HepG2 (cell line): ENCODE measurements around the gene AUTS2. TPM values are rescaled to one million over a fixed set of nuclear protein-coding genes. Genes with fewer than 3 reads are reported as not detected.

Experiments
- ATAC-seq: fragments of 200-7000 bp; cut with Tn5 transposase; 3 replicates; pipeline ENCODE4 v1.9.1; 2020; ENCODE audit warnings: mild to moderate bottlenecking, moderate library complexity
- BruUV-seq: library from RNA; stranded (reverse); fragments of 400-500 nt; replicated peaks from 2 replicates; lab custom pipeline; 2021; lab: Mats Ljungman, UMichigan
- CTCF ChIA-PET: fragments of 300-600 bp; formaldehyde crosslinking; extraction: SDS; loops from one replicate; lab custom pipeline; 2021; ENCODE audit warnings: low total read pairs, inconsistent platforms, low intra/inter-chr PET ratio; lab: Yijun Ruan, JAX
- POLR2A ChIA-PET: fragments of 350-600 bp; sonication (Branson Sonifier 250); formaldehyde crosslinking; loops from one replicate; lab custom pipeline; 2020; ENCODE audit warnings: antibody characterized with exemption, inconsistent platforms; lab: Yijun Ruan, JAX
- DNase-seq: peaks from one replicate; pipeline ENCODE4 v3.0.0-alpha.2; 2015; ENCODE audit warnings: low spot score
- FAIRE-seq: peaks from 3 replicates; lab custom pipeline; 2011; peaks lifted over from hg19 to GRCh38; lab: Jason Lieb, UNC
- H2AFZ ChIP-seq: one replicate; pipeline ENCODE4 v1.6.1; 2011; ENCODE audit warnings: low read length, inconsistent platforms
- H3K27ac ChIP-seq: fragments of 300-600 bp; 3 replicates; pipeline ENCODE4 v1.8.0; 2011; ENCODE audit warnings: mixed run types, mild to moderate bottlenecking, mixed read lengths, low read length, inconsistent platforms; ENCODE audit not compliant: insufficient read depth; ENCODE audit errors: extremely low read length
- H3K27me3 ChIP-seq, 2 experiments: fragments of 200-600 bp in 1 of 2; 2 replicates in 1 of 2; 3 replicates in 1 of 2; pipeline versions ENCODE4 v1.6.0 to v1.8.0; 2011; ENCODE audit warnings: low read length in 2 of 2, mild to moderate bottlenecking in 2 of 2, moderate library complexity in 2 of 2, inconsistent platforms in 1 of 2; ENCODE audit not compliant: insufficient read depth in 2 of 2, control insufficient read depth in 1 of 2
- H3K36me3 ChIP-seq, 2 experiments: fragments of 200-600 bp in 1 of 2; replicated peaks in 1 of 2; 2 replicates in 1 of 2; 3 replicates in 1 of 2; pipeline versions ENCODE4 v1.5.1 to v1.8.0; 2011; ENCODE audit warnings: low read length in 2 of 2, inconsistent platforms in 1 of 2; ENCODE audit not compliant: insufficient read depth in 2 of 2, control insufficient read depth in 1 of 2
- H3K4me1 ChIP-seq: 2 replicates; pipeline ENCODE4 v1.5.1; 2012; ENCODE audit warnings: low read length, inconsistent platforms; ENCODE audit not compliant: insufficient read depth
- H3K4me2 ChIP-seq: 2 replicates; pipeline ENCODE4 v1.6.0; 2011; ENCODE audit warnings: low read depth, low read length, inconsistent platforms
- H3K4me3 ChIP-seq, 3 experiments: fragments of 200-600 bp in 1 of 3; sonication (generic), shearing (Covaris generic) in 1 of 3; replicated peaks in 1 of 3; 2 replicates each; pipeline ENCODE4 v1.5.1; 2011 to 2016; ENCODE audit warnings: low read length in 3 of 3, inconsistent platforms in 2 of 3, low read depth in 2 of 3, mild to moderate bottlenecking in 2 of 3, control low read depth in 1 of 3, mixed read lengths in 1 of 3; ENCODE audit not compliant: insufficient read depth in 1 of 3
- H3K79me2 ChIP-seq: one replicate; pipeline ENCODE4 v1.6.1; 2011; ENCODE audit warnings: low read length, inconsistent platforms; ENCODE audit not compliant: insufficient read depth
- H3K9ac ChIP-seq: 2 replicates; pipeline ENCODE4 v1.6.0; 2011; ENCODE audit warnings: mild to moderate bottlenecking, low read depth, low read length, inconsistent platforms; ENCODE audit not compliant: insufficient read depth
- H3K9me3 ChIP-seq: 2 replicates; pipeline ENCODE4 v1.5.1; 2012; ENCODE audit warnings: mild to moderate bottlenecking, low read length
- H4K20me1 ChIP-seq: 2 replicates; pipeline ENCODE4 v1.6.0; 2011; ENCODE audit warnings: inconsistent platforms, mild to moderate bottlenecking, low read length, moderate library complexity; ENCODE audit not compliant: insufficient read depth
- CCAR2 ChIP-seq: fragments of 200-400 bp; formaldehyde crosslinking; optimal IDR thresholded peaks from 2 replicates; pipeline ENCODE3; 2018; ENCODE audit warnings: low read depth, mild to moderate bottlenecking, low read length, moderate library complexity
- FOXO1 ChIP-seq: sonication (generic); formaldehyde crosslinking; IDR thresholded peaks from 2 replicates; pipeline ENCODE4 v1.4.0; 2020; ENCODE audit warnings: missing genetic modification reagents
- GABPB1 ChIP-seq: IDR thresholded peaks from 2 replicates; pipeline ENCODE4 v1.6.1; 2016; ENCODE audit warnings: mild to moderate bottlenecking, missing genetic modification reagents, moderate library complexity, missing compliant biosample characterization
- GATAD2A ChIP-seq: IDR thresholded peaks from 2 replicates; pipeline ENCODE4 v1.6.1; 2016
- IRX3 ChIP-seq: sonication (generic); formaldehyde crosslinking; IDR thresholded peaks from 2 replicates; pipeline ENCODE4 v1.8.1; 2023; ENCODE audit warnings: mild to moderate bottlenecking, low read depth, missing genetic modification reagents, borderline replicate concordance
- KDM4B ChIP-seq: sonication (generic); formaldehyde crosslinking; IDR thresholded peaks from 2 replicates; pipeline ENCODE4 v1.4.0; 2020; ENCODE audit warnings: missing genetic modification reagents
- NR2F6 ChIP-seq, 2 experiments: IDR thresholded peaks; 2 replicates each; pipeline ENCODE4 v1.6.1; 2016; ENCODE audit warnings: antibody characterized with exemption in 1 of 2, mild to moderate bottlenecking in 1 of 2
- THAP11 ChIP-seq: IDR thresholded peaks from 2 replicates; pipeline ENCODE4 v1.6.1; 2016; ENCODE audit warnings: missing biosample characterization, missing genetic modification reagents
- ZNF251 ChIP-seq: sonication (generic); formaldehyde crosslinking; IDR thresholded peaks from 2 replicates; pipeline ENCODE4 v1.9.0; 2021; ENCODE audit warnings: mild to moderate bottlenecking, missing genetic modification reagents
- ZNF788 ChIP-seq: sonication (generic); formaldehyde crosslinking; IDR thresholded peaks from 2 replicates; pipeline ENCODE4 v1.5.0; 2020; ENCODE audit warnings: mild to moderate bottlenecking, missing genetic modification reagents, borderline replicate concordance
- WGBS: methylation state at CpG from one replicate; pipeline ENCODE4 v1.1.6; 2017; ENCODE audit warnings: low lambda C conversion rate; 5-methylcytosine and 5-hydroxymethylcytosine counted together
- in situ Hi-C: cut with HindIII; loops from 2 replicates; pipeline ENCODE4 v1.10.0; 2017; ENCODE audit warnings: low pct_unique_long_range_greater_than_20kb; ENCODE audit not compliant: extremely low pct_ligation_motif_present
- intact Hi-C: fragments of 100-400 bp; cut with micrococcal nuclease; formaldehyde crosslinking; loops from one replicate; pipeline ENCODE4 v1.10.0; 2022; ENCODE audit not compliant: unreplicated experiment
- polyA plus RNA-seq, 8 experiments: library from polyadenylated mRNA; depleted of rRNA in 3 of 8; stranded (reverse) in 7 of 8; unstranded in 1 of 8; fragments of >200 nt; fragmentation: Illumina TruSeq in 4 of 8; extraction: Trizol in 4 of 8; gene quantifications; 2 replicates each; pipeline versions ENCODE4 v1.2.1 to v1.2.3, GENCODE V29; 2011 to 2016; ENCODE audit warnings: low read depth in 4 of 8, missing spikeins in 1 of 8, mixed read lengths in 1 of 8; ENCODE audit not compliant: insufficient read depth in 1 of 8
- total RNA-seq, 5 experiments: library from RNA; depleted of rRNA; stranded (reverse); fragments of >200 nt; fragmentation: Illumina TruSeq; extraction: Trizol; gene quantifications; 2 replicates each; pipeline ENCODE4 v1.2.3, GENCODE V29; 2016; ENCODE audit warnings: low read depth in 1 of 5
- TF ChIP-seq, protein P1 (sequence below): IDR thresholded peaks from 2 replicates; pipeline ENCODE4 v1.6.1; 2016; ENCODE audit warnings: mild to moderate bottlenecking
- TF ChIP-seq, protein P2 (sequence below): sonication (generic); formaldehyde crosslinking; IDR thresholded peaks from 2 replicates; pipeline ENCODE4 v1.5.0; 2020; ENCODE audit warnings: mild to moderate bottlenecking, missing genetic modification reagents
- TF ChIP-seq, protein P3 (sequence below): sonication (generic); formaldehyde crosslinking; IDR thresholded peaks from 2 replicates; pipeline ENCODE4 v1.5.0; 2020; ENCODE audit warnings: mild to moderate bottlenecking, missing genetic modification reagents, borderline replicate concordance

Gene AUTS2
- total and polyA plus RNA-seq, 2 of the 13 experiments (the other 11 are each of a cell fraction or from before 2014, with no cell fraction given), result 0.38 TPM; not detected in 1

DNA sequence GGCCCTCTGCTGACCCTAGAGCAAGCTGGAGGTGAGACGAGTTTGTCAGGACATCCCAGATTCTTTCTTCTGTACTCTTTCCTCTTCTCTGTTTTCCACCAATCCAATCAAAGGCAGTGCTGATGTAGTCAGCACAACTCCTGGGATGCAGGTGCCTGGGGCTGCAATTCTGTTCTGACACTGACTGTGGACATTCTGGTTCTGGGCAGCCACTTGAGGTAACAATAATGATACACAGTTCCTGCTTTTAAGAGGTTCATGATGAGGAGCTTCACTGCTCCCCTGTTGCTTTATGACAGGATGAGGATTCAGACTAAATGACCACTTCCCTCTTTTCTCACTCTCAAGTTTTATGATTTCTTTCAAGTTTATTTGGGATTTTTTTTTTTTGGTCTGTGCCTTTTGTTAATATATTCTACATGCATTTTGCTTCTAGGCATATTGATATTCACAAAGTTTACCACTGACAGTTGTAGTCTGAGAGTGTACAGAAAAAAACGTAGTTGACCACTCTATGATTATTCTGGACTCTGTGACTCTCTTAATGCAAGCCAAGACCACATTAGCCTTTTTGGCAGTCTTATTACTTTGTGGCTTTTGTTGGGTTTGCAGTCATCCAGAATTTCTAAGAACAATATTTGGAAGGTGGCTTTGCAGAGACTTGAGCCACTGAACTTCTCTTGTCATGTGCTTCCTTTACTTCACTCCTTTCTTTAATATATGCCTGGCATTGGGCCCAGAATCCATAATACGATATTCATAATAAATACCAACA, 247.6 kb downstream of the AUTS2 start:
- no peak overlapping the region for H3K27ac ChIP-seq
- 0% methylated on average over 3 of the region's 3 CpGs for WGBS

DNA sequence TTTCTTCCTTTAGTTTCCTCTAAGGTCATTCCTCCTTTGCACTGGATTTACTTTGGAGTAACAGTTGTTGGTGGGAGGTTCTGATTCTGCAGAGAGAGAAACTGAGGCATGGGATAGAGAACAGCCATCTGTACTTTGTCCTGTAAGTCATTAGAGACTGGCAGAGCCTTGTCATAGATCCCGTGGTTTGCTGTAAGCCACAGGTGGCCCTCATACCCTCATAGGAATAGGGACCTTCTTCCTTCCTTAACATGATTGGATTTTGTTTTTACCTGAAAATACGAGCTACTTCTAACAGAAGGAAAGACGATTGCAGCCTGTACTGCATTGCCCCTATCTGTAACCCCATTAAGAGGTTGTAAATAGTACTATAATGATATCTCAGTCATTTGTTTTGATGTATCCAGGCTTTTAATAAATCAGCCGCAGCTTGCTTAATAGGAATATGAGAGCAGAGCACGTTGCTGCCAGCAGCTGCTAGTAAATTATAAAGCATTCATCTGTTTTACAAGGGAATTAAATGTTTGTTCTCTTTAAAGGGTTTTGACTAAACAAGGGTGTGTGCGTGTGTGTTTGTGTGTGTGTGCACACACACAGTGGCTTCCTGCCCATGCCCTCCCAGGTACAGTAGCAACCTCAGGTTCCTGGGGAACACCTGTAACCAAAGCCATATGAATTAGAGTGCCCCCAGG, 249.8 kb downstream of the AUTS2 start:
- Histone ChIP-seq H3K79me2 (no peaks in the 10 kb centered on the region), H3K27ac (no peak overlapping the region), H2AFZ (no peak overlapping the region), H3K36me3 (no peaks in the 10 kb centered on the region), H4K20me1 (no peaks in the 10 kb centered on the region), H3K9ac (no peak overlapping the region), H3K4me2 (no peak overlapping the region), H3K9me3 (no peaks in the 10 kb centered on the region), H3K27me3 (no peaks in the 10 kb centered on the region), H3K4me1 (no peaks in the 10 kb centered on the region), H3K4me3 (no peak overlapping the region)
- ATAC-seq (no peak), DNase-seq (no peak), FAIRE-seq (no peak)
- intact Hi-C loops, result no loop called here
- no TSS peak for BruUV-seq
- CTCF ChIA-PET, result no interaction called here
- POLR2A ChIA-PET, result no interaction called here
- in situ Hi-C loops, result no loop called here
- WGBS, result 35% methylated on average over 6 of the region's 6 CpGs
- TF ChIP-seq KDM4B (CRISPR knock-in tag) (no peak), ZNF251 (no peak), GATAD2A (CRISPR knock-in tag) (no peak), NR2F6 (IDR thresholded peaks at IDR 0.05) (no peak), NR2F6 (CRISPR knock-in tag; IDR thresholded peaks at IDR 0.05) (no peak), CCAR2 (no peak), GABPB1 (CRISPR knock-in tag) (no peak), IRX3 (CRISPR knock-in tag) (no peak)
- TF ChIP-seq, protein P1, sequence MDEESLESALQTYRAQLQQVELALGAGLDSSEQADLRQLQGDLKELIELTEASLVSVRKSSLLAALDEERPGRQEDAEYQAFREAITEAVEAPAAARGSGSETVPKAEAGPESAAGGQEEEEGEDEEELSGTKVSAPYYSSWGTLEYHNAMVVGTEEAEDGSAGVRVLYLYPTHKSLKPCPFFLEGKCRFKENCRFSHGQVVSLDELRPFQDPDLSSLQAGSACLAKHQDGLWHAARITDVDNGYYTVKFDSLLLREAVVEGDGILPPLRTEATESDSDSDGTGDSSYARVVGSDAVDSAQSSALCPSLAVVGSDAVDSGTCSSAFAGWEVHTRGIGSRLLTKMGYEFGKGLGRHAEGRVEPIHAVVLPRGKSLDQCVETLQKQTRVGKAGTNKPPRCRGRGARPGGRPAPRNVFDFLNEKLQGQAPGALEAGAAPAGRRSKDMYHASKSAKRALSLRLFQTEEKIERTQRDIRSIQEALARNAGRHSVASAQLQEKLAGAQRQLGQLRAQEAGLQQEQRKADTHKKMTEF (CRISPR knock-in tag), result no peak
- TF ChIP-seq, protein P2, sequence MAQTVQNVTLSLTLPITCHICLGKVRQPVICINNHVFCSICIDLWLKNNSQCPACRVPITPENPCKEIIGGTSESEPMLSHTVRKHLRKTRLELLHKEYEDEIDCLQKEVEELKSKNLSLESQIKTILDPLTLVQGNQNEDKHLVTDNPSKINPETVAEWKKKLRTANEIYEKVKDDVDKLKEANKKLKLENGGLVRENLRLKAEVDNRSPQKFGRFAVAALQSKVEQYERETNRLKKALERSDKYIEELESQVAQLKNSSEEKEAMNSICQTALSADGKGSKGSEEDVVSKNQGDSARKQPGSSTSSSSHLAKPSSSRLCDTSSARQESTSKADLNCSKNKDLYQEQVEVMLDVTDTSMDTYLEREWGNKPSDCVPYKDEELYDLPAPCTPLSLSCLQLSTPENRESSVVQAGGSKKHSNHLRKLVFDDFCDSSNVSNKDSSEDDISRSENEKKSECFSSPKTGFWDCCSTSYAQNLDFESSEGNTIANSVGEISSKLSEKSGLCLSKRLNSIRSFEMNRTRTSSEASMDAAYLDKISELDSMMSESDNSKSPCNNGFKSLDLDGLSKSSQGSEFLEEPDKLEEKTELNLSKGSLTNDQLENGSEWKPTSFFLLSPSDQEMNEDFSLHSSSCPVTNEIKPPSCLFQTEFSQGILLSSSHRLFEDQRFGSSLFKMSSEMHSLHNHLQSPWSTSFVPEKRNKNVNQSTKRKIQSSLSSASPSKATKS (CRISPR knock-in tag), result no peak
- TF ChIP-seq, protein P3, sequence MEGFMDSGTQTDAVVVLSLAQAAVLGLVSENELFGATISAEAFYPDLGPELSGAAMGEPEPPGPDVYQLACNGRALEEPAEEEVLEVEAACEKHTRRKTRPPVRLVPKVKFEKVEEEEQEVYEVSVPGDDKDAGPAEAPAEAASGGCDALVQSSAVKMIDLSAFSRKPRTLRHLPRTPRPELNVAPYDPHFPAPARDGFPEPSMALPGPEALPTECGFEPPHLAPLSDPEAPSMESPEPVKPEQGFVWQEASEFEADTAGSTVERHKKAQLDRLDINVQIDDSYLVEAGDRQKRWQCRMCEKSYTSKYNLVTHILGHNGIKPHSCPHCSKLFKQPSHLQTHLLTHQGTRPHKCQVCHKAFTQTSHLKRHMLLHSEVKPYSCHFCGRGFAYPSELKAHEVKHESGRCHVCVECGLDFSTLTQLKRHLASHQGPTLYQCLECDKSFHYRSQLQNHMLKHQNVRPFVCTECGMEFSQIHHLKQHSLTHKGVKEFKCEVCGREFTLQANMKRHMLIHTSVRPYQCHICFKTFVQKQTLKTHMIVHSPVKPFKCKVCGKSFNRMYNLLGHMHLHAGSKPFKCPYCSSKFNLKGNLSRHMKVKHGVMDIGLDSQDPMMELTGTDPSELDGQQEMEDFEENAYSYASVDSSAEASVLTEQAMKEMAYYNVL (CRISPR knock-in tag), result no peak

More for the DNA sequence above, 247.6 kb downstream of the AUTS2 start:
- no peak for FAIRE-seq
- in situ Hi-C loops, result no loop called here
- H4K20me1 ChIP-seq, result no peaks in the 10 kb centered on the region
- ATAC-seq, result no peak
- no peak overlapping the region for H3K9ac ChIP-seq
- H2AFZ ChIP-seq, result no peak overlapping the region
- POLR2A ChIA-PET, result no interaction called here
- CTCF ChIA-PET, result no interaction called here
- no peak overlapping the region for H3K4me2 ChIP-seq
- no peaks in the 10 kb centered on the region for H3K27me3 ChIP-seq
- H3K4me3 ChIP-seq, result no peak overlapping the region
- TF ChIP-seq FOXO1 (no peak), THAP11 (CRISPR knock-in tag) (no peak), ZNF788 (CRISPR knock-in tag) (no peak)
- no TSS peak for BruUV-seq
- H3K9me3 ChIP-seq, result no peaks in the 10 kb centered on the region
- no peaks in the 10 kb centered on the region for H3K36me3 ChIP-seq
- intact Hi-C loops, result no loop called here
- no peaks in the 10 kb centered on the region for H3K4me1 ChIP-seq
- DNase-seq, result no peak
- H3K79me2 ChIP-seq, result no peaks in the 10 kb centered on the region
